ENCODE data around the gene CTTNBP2.

Gene CTTNBP2

DNA sequence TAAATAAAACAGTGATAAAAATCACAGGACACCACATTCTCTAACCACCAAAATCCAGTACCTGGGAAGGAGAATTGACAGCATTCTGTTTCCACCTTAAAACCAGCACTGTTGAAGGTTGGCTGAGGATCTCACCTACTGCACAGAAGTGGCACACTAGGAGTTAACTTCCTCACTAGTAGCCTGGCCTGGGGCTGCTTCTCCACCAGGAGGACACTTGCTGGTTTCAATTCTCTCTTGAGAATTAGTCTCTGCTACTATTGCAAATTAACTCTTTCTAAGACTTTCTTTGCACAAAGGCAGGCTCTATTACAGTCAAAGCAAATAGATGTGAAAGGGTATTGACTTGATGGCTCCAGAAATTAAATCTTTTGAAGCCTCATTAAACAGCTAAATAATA lies 2.3 kb upstream of the CTTNBP2 start:
- H3K27ac Mint-ChIP-seq: no peak overlapping the region
- no peak overlapping the region for H3K4me3 Mint-ChIP-seq
- H3K27me3 Mint-ChIP-seq: peaks cover 30% of the 10 kb centered on the region
- peaks cover 2% of the 10 kb centered on the region for H3K36me3 Mint-ChIP-seq
- peaks cover 15% of the 10 kb centered on the region for H3K4me1 Mint-ChIP-seq
- H3K9me3 Mint-ChIP-seq: no peaks in the 10 kb centered on the region

DNA sequence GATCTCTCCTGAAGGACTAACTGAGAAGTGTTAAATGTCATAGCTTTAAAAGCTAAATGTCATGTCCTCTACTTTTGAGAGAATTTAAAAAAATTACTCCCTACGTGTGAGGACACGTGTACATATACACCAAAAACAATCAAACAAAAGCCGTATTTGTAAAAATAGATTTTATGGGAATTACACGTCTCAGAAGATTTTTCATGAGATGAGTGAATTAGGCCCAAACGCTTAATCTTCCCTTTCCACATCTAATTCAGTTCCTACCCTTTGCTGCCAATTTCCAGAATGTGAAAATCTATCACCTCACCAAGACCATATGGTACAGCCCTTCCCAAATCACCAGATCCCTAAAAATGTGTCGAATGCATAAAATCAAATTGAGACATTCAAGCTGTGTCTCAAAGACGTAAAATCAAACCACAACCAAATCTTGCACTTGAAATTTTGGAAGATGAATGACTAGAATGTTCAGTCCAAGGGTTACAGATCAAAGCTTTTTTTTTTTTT lies 1.0 kb upstream of the CTTNBP2 start:
- peaks cover 15% of the 10 kb centered on the region for H3K4me1 Mint-ChIP-seq
- H3K9me3 Mint-ChIP-seq: no peaks in the 10 kb centered on the region
- H3K27me3 Mint-ChIP-seq: peaks cover 32% of the 10 kb centered on the region
- peaks cover 2% of the 10 kb centered on the region for H3K36me3 Mint-ChIP-seq
- no peak overlapping the region for H3K27ac Mint-ChIP-seq
- H3K4me3 Mint-ChIP-seq: peak overlapping the region; percentile 77

DNA sequence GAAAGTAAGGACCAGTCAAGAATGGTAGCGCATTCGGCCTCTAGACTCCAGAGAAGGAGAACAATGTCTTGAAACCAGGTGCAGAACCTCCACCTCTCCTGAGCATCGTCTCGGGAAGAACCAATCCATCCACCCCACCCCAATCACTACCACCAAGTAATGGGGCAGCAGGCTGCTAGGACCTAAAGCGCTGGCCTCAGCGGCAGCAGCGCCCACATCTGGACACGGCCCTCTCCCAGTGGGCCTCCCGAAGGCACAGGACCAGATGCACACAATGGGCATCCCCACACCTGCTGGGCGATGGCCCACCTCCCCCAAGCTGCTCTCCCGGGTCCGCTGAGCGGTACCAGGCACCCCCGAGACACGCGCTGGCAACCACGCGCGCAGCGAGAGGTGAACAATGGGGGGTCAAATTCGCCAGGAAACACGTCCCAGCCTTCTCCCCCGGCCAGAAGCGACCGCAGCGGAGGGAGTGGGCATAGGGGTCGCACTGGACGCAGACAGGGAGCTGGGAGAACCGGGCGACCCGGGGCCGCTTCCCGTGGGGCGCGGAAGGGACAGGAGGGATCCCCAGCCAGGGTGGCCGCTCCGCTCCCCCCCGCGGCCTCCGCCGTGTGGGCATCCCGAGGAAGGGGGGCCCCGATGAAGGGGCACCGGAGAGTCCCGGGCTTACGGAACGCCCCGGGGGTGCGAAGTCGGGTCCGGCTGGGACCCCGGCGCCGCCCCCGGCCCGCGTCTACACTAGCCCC lies 506 bp downstream of the CTTNBP2 start:
- peaks cover 15% of the 10 kb centered on the region for H3K4me1 Mint-ChIP-seq
- no peak overlapping the region for H3K27ac Mint-ChIP-seq
- H3K4me3 Mint-ChIP-seq: peak overlapping the region; percentile 30

DNA sequence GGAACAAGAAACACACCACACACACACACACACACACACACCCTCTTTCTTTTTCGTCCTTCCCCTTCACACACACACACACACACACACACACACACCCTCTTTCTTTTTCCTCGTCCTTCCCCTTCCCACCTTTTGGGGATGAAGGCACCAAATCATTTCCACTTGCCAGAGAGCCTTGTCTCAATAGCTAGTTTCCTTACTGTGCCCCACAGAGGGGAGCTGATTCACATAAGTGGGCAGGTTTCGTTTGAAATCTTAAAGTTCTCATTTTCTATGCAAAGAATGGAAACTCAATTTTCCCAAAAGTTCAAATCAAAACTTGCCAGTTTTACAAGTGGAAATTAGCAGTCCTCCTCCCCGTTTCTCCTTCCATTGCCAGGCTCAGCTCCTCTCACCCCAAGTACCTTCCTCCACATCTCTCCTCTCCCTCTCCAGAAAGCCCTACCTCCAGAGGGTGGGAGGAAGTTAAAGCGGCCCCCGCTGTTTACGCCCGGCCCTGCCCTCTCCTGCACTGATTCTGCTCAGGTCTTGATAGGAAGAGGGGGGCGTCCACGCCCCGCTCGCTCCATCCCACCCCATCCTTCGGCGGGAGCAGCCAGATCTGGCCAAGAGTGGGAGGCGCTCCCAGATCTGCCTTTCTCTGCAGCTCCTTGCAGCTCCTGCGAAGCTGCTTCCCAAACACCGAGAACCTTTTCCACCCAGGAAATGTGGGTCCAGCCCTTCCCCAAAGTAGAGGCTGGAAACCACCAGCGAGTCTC lies 1.3 kb downstream of the CTTNBP2 start:
- Mint-ChIP-seq H3K4me1 (peaks cover 15% of the 10 kb centered on the region), H3K27me3 (peaks cover 31% of the 10 kb centered on the region), H3K36me3 (peaks cover 2% of the 10 kb centered on the region), H3K4me3 (peak overlapping the region; percentile 30), H3K9me3 (no peaks in the 10 kb centered on the region), H3K27ac (no peak overlapping the region)

More for the DNA sequence above, 506 bp downstream of the CTTNBP2 start:
- Mint-ChIP-seq H3K9me3 (no peaks in the 10 kb centered on the region), H3K36me3 (peaks cover 2% of the 10 kb centered on the region), H3K27me3 (peaks cover 31% of the 10 kb centered on the region)

GRCh38 chr7:117871401-117871777 lies 1.9 kb downstream of the CTTNBP2 start:
- Mint-ChIP-seq H3K36me3 (peaks cover 2% of the 10 kb centered on the region), H3K4me3 (no peak overlapping the region), H3K27ac (no peak overlapping the region), H3K4me1 (peaks cover 15% of the 10 kb centered on the region), H3K9me3 (no peaks in the 10 kb centered on the region), H3K27me3 (peaks cover 31% of the 10 kb centered on the region)

GRCh38 chr7:117870448-117871130 lies 2.7 kb downstream of the CTTNBP2 start:
- Mint-ChIP-seq H3K4me1 (peaks cover 15% of the 10 kb centered on the region), H3K9me3 (no peaks in the 10 kb centered on the region), H3K27me3 (peaks cover 31% of the 10 kb centered on the region), H3K27ac (no peak overlapping the region), H3K4me3 (no peak overlapping the region), H3K36me3 (peaks cover 2% of the 10 kb centered on the region)

- Mint-ChIP-seq H3K4me3 (no peak overlapping the region), H3K36me3 (peaks cover 1% of the 10 kb centered on the region), H3K27me3 (peaks cover 24% of the 10 kb centered on the region), H3K4me1 (peaks cover 13% of the 10 kb centered on the region), H3K27ac (no peak overlapping the region), H3K9me3 (no peaks in the 10 kb centered on the region)
Observed at GRCh38 chr7:117869374-117869773, 3.9 kb downstream of the CTTNBP2 start.

- Mint-ChIP-seq H3K4me3 (no peak overlapping the region), H3K4me1 (no peaks in the 10 kb centered on the region), H3K9me3 (no peaks in the 10 kb centered on the region), H3K36me3 (no peaks in the 10 kb centered on the region), H3K27me3 (peaks cover 5% of the 10 kb centered on the region), H3K27ac (no peak overlapping the region)
Observed at GRCh38 chr7:117863618-117864017, 9.6 kb downstream of the CTTNBP2 start.

DNA sequence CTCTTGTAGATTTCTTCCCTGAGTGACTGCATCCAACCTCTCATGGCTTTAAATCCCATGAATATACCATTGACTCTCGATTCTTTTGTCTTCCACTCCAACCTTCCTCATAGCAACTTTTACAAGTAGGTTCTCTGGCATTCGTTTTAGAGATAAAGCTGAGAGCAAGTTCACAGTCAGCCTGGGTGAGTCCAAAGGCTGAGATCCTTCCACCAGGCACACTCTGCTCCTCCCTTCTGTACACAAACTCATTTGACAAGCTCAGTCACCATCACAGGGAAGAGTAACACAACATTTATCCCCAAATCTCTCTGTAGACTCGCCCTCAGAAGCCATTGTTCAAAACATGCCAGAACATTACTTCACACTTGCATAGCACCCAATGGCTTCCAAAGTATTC lies 10.9 kb downstream of the CTTNBP2 start:
- Mint-ChIP-seq H3K27ac (no peak overlapping the region), H3K27me3 (peaks cover 4% of the 10 kb centered on the region), H3K4me1 (no peaks in the 10 kb centered on the region), H3K9me3 (no peaks in the 10 kb centered on the region), H3K4me3 (no peak overlapping the region), H3K36me3 (no peaks in the 10 kb centered on the region)

- Mint-ChIP-seq H3K9me3 (no peaks in the 10 kb centered on the region), H3K27ac (no peak overlapping the region), H3K36me3 (no peaks in the 10 kb centered on the region), H3K4me3 (no peak overlapping the region), H3K4me1 (no peaks in the 10 kb centered on the region), H3K27me3 (peaks cover 4% of the 10 kb centered on the region)
Observed at GRCh38 chr7:117859246-117859812, 13.9 kb downstream of the CTTNBP2 start.

- Mint-ChIP-seq H3K36me3 (no peaks in the 10 kb centered on the region), H3K4me3 (no peak overlapping the region), H3K4me1 (no peaks in the 10 kb centered on the region), H3K9me3 (no peaks in the 10 kb centered on the region), H3K27me3 (peaks cover 4% of the 10 kb centered on the region), H3K27ac (no peak overlapping the region)
Observed at GRCh38 chr7:117858712-117859111, 14.5 kb downstream of the CTTNBP2 start.

GRCh38 chr7:117857718-117858117 lies 15.5 kb downstream of the CTTNBP2 start:
- no peaks in the 10 kb centered on the region for H3K36me3 Mint-ChIP-seq
- H3K4me1 Mint-ChIP-seq: no peaks in the 10 kb centered on the region
- H3K27ac Mint-ChIP-seq: no peak overlapping the region
- no peaks in the 10 kb centered on the region for H3K9me3 Mint-ChIP-seq
- H3K27me3 Mint-ChIP-seq: peaks cover 2% of the 10 kb centered on the region
- H3K4me3 Mint-ChIP-seq: no peak overlapping the region

GRCh38 chr7:117856196-117856595 lies 17.0 kb downstream of the CTTNBP2 start:
- Mint-ChIP-seq H3K36me3 (no peaks in the 10 kb centered on the region), H3K4me3 (no peak overlapping the region), H3K4me1 (no peaks in the 10 kb centered on the region), H3K27ac (no peak overlapping the region), H3K27me3 (no peaks in the 10 kb centered on the region), H3K9me3 (no peaks in the 10 kb centered on the region)

- Mint-ChIP-seq H3K4me3 (no peak overlapping the region), H3K27ac (no peak overlapping the region), H3K36me3 (no peaks in the 10 kb centered on the region), H3K9me3 (no peaks in the 10 kb centered on the region), H3K27me3 (no peaks in the 10 kb centered on the region), H3K4me1 (no peaks in the 10 kb centered on the region)
Observed at GRCh38 chr7:117854186-117854585, 19.1 kb downstream of the CTTNBP2 start.

DNA sequence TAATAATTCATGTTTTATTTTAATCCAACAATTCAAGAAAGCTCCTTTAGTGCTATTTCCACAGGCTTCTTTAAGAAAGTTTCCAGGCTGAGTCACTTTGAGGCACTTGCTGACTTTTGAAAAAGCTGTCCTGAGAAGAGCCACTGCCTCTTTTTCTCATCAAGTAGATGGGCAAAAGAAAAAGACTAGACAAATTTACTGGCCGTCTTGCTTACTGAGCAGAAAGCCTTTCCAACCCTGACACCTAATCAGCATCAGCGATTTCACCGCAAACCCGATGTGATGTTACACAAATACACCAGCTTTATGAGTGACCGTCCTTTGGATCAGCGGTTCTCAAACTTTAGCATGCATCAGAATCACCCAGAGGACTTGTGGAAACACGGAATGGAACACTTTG lies 24.3 kb downstream of the CTTNBP2 start:
- Mint-ChIP-seq H3K9me3 (no peaks in the 10 kb centered on the region), H3K4me1 (no peaks in the 10 kb centered on the region), H3K27ac (no peak overlapping the region), H3K4me3 (no peak overlapping the region), H3K27me3 (no peaks in the 10 kb centered on the region), H3K36me3 (no peaks in the 10 kb centered on the region)

Measured in activated naive CD4-positive, alpha-beta T cell treated with anti-CD3 and anti-CD28 coated beads, Interleukin-2, amount 50 U/mL, for 24 hours (primary cell).